SK-N-DZ (cell line): ENCODE data around the gene SPG11.
"Not testable (repeated sequence)": the region's sequence is repeated elsewhere in the genome, so short reads cannot be mapped to it uniquely, and the experiment has no call there.

Experiments
- DNase-seq: peaks from one replicate; pipeline ENCODE4 v3.0.0-alpha.2; 2015; ENCODE audit warnings: low spot score

Gene SPG11

DNA sequence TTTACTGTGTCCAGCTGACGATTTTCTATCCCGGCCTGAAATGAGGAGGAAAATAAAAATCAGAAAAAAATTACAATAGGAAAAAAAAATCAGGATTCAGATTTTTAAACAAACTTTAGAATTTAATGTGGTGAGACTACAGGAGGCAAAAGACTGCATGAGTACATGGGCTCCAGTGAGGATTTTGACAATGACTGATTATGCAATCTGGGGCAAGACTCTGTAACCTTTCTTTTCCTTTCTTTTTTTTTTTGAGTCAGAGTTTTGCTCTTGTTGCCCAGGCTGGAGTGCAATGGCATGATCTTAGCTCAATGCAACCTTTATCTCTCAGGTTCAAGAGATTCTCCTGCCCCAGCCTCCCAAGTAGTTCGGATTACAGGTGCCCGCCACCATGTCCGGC is 29.9 kb downstream of the SPG11 start:
- no peak for DNase-seq

DNA sequence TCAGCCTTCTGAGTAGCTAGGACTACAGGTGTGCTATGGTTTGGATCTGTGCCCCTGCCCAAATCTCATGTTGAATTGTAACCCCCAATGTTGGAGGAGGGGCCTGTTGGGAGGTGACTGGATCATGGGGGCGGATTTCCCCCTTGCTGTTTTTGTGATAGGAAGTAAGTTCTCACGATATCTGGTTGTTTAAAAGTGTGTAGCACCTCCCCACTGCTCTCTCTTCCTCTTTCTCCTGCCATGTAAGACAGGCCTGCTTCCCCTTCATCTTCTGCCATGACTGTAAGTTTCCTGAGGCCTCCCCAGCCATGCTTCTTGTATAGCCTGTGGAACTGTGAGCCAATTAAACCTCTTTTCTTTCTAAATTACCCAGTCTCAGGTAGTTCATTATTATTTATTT is 38.2 kb downstream of the SPG11 start:
- not testable (repeated sequence) for DNase-seq

DNA sequence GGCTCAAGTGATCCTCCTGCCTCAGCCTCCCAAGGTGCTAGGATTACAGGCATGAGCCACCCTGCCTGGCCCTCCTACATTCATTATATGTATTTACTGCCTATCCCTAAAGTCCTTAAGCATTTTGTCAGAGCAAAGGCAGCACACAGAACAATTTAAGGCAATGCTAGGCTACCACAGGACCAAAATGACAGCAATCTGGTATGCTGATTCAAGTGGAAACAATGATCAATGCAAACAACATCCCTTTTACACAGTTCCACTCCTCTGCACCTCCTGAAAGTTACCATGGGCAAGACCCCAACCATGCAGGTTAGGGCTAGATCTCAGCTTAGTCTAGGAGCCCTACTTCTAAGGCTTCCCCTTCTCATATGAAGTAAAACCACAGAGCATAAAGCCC is 40.3 kb downstream of the SPG11 start:
- no peak for DNase-seq

DNA sequence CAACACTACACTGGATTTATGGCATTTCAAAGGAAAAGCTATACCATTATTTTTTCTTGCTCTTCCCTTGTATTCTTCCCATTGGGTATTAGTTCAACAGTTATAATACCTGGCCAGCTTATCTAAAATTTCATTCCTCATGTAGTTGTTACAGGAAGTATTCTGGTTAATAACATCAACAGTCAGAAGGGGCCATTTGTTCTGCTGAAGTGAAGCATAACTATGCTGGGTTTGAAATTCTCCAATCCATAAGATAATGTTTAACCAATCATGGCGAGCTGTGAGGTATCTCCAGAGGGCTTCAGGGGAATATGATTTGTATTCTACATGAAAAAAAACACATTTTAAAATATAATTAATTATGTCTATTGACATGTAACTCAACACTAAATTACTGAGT is 43.4 kb downstream of the SPG11 start:
- DNase-seq: no peak

DNA sequence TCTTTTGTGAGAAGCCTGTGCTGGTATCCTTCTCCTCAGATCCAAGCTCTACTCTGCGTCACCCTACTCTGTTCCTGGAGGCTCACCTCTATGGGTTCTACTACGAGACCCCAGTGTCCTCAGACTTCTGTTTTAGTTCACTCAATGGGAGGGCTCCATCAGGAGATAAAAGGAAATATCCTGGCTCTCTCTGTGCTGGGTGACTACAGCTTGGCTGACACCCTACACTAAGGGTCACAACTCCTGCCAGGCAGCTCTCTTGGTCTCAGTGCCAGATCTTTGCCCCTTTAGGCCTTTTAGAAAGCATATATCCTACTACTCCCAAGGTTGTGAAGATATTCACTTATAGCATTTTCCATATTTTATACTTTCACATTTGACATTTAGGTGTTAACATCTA is 46.5 kb downstream of the SPG11 start:
- DNase-seq: no peak

DNA sequence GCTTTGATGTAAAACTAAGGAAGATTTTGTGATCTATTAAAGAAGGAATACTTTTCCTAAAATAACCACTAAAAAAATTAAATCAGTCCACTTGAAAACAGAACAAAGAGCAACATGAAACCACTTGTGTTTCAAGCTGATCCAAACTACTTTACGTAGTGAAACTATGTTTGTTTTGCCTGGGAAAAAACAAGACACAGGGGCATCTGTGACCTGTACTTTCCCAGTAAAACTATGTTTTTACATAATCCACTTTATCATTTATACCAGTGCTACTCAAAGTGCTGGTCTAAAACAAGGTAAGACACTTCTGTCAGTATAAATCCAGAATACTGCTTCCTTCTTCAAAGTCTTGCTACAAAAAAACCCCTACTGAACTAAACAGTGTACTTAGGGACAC is 56.7 kb downstream of the SPG11 start:
- no peak for DNase-seq

DNA sequence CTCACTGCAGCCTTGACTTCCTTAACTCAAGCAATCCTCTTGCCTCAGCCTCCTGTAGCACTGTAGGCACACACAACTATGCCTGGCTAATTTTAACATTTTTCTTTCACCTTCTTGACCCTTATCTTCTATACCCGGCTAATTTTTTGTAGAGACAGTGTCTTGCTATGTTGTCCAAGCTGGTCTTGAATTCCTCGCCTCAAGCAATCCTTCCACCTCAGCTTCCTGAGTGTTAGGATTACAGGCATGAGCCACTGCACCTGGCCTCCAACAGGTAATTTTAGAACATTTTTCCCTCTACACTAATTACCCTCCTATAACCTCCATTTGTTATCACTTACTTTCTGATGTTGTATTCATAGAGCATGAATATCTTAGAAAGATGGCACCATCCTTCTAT is 60.3 kb downstream of the SPG11 start:
- no peak for DNase-seq

DNA sequence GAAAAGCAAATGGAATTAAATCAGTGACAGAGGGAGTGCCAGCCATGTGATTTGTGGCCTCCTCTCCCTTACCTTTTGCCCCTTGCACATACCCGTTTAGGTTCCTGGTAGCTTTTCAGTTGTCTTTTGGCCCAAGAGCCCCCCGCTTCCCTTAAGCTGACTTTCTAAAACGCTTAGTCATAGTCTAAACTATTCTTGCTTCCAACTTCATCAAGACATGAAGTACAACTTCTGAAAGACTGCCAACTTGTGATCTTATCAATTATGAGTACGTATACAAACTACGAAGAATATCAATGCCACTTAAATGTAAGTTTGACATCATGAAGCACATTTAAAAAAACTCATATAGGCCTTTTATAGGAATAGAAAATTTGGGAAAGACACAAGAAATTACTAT is 64.6 kb downstream of the SPG11 start:
- DNase-seq: no peak

DNA sequence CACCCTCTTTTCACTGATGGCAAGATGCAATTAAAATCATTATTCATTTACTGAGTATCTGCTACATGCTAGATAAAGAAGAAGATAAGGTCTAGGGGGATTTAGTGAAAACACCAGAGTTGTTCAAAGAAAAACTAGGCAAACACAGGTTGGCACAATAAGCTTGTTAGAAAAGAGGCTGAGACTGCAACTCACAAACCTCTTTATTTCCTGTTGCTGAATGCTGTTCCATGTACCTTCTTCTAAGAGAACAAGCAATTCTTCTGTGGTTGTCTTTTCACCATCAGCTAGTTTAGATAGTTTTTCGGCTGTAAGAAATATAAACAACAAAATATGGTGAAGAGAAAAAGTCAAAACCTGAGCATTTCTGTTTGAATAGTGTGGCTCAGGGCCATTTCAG is 65.4 kb downstream of the SPG11 start:
- DNase-seq: no peak

DNA sequence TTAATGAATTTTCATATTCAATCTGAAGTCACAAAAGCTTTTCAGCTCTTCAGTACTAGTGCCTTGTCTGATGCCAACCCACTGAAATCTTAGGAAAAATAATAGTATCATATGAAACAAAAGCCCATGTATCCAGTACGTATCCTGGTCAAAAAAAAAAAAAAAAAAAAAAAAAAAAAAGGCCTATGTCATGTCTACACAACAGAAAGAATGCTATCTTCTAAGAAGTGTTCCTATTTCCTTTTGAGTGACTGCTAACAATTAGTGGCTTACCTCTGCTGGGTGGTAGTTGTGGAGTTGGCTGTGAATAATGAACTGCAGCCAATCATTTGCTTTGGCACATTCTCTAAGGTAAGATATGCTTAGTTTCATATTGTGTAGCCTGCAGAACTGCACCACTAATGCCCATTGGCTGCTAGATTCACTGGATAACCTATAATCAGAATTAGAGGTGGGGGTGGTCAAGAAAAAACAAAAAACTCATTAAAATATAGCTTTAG is 66.9 kb downstream of the SPG11 start:
- DNase-seq: no peak

DNA sequence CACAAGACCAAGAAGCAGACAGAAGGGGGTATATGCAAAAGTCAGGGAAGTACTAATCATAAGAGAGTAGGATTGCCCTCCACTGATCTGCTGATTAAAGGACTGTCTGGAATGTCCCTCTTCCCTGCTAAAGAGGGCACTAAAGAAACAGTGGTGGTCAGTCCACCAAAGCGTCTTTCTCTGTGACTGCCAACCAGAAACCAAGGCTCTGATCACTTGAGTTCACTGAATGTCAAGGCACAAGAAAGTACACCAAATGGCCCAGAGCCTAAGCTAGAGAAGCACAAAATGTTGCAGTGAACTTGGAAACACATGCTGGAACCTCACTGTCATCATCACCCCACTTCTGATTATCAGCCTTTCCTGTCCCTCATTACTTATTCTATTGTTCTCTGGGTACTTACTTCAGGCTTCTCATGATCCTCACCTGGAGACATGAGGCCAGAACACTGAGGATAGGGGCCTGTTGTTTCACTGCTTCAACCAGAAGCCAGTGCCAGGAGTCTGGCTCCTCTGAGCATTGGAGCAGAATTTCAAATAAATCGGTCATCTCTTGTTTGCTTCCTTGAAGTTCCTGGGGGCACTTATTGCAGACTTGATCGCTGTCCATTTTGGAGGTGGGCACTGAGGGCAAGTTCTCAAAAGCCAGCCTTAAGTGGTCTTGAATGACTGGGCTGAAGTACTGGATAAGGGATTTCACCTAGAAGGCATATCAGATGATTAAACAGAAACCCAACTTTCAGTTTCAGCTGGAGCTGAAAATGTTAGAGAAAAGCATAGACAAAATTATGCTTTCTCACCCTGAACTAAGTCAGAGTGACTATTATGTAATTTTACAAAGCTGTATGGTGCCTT is 67.6 kb downstream of the SPG11 start:
- no peak for DNase-seq

DNA sequence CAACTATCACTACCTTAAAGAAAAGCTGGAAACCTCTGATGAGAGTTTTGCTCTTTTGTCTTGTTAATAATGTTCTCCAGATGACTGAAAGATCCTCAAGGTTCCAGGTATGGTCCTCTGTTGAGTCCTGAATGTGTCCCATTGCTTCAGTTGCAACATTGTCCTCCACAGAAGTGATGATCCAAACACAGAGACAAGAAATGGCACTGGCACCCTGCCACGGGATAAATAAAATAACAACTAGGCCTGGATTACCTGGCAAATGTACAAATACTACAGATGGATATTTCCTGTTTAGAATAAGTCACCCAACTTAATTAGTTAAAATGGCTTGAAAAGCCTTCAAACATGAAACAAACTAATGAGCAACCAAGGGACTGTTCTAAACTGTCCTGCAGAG is 68.2 kb downstream of the SPG11 start:
- no peak for DNase-seq

DNA sequence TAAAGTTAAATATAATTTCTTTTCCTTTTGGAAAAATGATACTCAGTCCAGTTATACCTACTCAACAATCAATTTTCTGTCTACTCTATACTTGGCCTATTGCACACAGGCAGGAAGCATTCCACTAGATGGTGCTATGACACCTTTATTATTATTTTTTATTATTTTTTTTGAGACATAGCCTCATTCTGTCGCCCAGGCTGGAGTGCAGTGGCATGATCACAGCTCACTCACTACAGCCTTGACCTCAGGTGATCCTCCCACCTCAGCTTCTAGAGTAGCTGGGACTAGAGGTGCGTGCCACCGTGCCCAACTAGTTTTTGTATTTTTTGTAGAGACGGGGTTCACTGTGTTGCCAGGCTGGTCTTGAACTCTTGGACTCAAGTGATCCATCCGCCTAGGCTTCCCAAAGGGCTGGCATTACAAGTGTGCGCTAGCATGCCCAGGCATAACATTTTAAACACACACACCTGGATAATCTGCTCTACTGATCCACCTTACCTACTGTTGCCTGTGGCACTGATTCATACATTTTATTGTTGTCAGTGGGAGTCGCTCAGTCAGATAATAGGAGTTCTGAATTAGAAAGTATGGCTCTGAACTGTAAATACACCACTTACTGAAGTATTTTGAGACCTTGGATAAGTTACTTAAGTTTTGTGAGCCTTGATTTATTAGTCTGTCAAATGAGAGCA is 70.3 kb downstream of the SPG11 start:
- no peak for DNase-seq

DNA sequence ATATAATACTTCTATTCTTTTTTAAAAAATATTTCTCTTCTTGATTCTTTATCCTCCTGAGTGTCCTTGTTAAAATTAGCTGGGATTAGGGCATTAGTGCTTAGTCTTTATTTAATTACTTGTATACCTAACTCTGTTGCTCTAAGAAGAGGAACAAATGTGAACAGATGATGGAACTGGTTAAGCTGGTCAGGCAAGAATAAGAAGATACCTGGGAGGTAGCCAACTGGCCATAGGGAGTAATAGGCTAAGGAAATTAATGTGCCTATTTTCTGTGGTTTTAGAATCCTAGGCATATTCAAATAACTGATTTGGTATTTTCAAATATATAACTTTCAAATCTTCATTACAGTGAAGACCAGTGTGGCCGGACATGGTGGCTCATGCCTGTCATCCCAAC is 72.1 kb downstream of the SPG11 start:
- DNase-seq: no peak

DNA sequence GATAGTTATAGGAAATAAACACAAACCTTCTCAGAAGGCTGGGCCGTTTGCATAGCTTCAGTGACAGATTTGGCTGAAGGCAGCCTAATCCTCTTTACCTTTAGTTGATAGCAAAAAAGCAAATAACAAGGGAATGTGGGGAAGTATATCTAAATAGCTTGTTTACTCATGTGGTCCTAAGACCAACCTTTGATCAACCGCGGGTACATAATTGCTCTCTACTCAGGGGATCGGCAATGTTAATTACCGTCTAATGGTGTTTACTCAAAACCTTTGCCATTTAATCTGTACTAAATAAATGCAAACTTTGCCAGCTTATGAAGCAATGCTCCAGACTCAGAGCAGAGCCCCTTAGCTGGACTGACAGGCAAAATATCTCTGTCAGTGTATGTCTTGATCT is 74.9 kb downstream of the SPG11 start:
- no peak for DNase-seq

DNA sequence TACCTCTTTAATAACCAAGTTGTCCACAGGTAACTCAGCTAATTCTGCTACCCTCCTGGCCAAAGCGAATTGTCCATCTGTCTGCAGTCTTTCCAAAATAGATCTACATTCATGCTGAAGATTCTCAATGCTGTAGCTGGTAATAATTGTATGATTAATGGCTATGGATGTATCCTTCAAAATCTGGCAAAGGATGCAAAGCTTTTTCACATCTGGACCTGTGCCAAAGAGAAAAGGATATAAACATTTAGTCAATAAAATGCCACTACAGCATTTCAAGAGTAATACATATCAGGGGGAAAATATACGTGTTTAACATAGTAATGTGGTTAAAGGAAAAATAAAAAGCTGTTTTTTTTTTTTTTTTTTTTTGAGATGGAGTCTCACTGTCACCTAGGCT is 77.8 kb downstream of the SPG11 start:
- DNase-seq: no peak

DNA sequence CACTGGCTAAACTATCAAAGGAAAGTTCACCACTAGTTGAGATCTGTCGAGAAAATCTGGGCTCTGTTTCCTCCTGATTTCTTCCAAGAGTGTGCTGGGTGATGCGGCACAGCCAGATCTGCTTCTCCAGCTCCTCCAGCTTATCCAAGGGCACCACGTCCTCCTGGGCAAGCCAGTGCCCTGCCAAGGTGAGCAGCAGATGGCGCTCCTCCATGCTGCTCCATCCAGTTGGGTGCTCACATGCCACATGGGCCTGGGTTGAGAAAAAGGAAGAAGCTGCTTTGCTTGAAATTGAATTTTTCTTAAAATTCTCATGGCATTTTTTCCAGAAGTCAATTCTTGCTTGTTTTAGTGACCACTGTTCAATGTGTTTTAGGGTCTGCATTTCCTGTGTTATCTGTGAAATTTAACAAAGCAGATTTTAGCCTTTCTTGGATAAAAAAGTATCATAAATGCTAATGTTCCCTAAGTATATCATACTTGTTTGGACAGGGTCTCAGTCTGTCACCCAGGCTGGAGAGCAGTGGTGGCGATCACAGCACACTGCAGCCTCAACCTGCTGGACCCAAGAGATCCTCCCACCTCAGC is 79.2 kb downstream of the SPG11 start:
- DNase-seq: no peak

DNA sequence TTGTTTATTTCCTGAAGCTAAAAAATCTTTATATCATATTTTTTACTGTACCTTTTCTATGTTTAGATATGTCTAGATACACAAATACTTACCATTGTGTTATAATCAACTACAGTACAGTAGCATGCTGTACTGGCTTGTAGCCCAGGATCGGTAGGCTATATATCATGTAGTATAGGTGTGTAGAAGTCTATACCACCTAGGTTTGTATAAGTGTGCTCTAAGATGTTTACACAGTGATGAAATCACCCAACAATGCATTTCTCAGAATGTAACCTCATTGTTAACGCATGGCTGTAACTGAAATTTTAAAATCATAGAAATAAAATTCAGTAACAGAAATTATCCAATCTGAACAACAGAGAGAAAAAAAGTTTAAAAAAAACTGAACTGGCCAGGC is 83.4 kb downstream of the SPG11 start:
- DNase-seq: no peak

DNA sequence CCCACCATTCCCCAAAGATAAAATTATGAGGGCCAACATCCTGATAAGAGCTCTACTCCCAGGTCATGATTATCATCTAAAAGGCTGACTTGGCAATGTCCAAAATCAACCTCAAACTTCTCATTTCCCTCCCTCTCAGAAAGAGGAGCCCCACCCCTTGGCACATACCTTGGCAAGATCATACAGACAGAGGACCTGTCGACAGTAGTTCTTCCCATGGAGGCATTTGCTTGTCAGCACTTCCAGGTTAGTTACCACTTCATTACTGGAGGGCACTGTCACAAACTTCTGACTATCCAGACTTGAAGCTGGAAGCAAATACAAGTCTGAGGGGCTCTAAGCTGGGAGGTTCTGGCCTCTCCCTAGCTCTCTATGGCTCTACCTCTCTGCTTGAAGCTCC is 88.7 kb downstream of the SPG11 start:
- DNase-seq: no peak

DNA sequence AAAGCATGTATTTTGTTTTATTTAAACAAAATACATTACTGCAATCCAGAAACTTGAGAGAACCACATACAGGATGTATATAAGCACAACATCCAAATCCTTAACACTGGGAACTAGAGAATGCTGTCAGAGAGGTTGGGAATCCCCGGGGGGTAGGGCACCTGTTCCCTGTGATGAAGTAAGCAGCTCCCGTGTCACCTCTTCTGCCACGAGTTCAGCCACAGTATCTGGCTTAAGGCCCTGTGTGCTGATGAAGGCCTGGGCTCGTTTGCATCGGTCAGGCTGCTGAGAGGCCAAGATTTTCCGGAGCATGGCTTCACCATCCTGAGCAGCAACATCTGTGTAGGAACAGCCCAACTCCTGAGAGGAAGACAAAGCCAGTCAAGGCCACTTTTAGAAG is 90.1 kb downstream of the SPG11 start:
- no peak for DNase-seq

DNA sequence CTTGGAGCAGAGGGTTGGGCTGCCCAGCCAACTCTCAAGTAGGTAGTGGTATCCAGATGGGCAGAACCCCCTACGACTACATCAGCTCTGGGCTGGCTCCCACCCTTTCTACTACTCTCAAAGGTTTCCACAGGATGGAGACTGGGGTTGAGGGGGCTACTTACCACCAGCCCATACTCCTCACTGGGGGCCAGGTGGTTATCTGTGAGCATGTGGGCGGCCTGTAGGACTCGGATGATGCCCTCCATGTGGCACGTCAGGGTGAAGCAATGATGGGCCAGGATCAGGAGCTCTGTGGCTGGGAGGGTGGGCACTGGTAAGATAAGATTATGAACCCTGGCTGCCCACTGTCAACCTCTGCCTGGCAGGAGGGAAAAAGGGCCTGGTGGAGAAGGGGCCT is 93.1 kb downstream of the SPG11 start:
- no peak for DNase-seq

DNA sequence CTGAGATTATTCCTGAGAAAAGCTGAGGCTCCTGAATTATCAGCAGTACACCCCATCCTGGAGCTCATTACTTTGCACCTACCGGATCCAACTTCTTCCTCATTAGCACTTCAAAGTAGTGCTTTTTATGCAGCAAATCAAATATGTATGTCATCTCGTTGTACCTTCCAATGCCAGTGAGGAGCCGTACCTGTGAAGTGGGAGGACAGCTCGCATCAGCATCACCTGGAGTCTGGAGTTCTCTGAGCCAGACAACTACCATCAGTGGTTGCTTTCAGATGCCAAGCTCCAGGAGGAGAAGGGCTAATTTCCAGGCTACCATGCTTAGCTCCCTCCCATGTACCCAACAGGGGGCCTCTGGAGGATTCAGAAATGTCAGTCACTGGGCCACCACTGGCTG is 94.1 kb downstream of the SPG11 start:
- DNase-seq: no peak

DNA sequence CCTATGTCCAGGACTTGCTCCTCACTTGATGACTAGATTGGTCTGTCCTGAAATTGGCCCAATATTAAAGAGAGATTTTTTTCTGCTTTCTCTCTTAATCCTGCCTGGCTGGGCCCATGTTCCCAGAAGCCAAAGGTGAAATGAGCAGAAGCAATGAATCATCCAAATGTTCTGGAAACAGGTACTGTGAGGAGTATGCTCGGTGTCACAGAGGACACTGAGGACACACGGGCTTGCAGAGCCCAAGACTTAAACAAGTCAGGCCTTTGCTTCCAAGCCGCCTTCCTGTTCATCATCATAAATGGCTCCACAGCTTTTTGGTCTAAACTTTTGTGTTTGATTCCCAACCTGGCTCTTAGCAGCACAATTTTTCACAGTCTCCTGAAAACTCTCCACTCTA is 95.1 kb downstream of the SPG11 start:
- DNase-seq: no peak
